Breast epithelium (tissue), 3 donors: Measurements from ENCODE around the gene ZNF213.

Experiments
- CTCF ChIP-seq, 3 donors: fragments of 450-650 bp; IDR thresholded peaks; one replicate each; pipeline ENCODE4 v1.5.1; 2016 to 2017; ENCODE audit warnings: antibody characterized with exemption in 3 of 3, mild to moderate bottlenecking in 3 of 3, moderate library complexity in 3 of 3
- POLR2A ChIP-seq: fragments of 450-650 bp; IDR thresholded peaks from one replicate; pipeline ENCODE4 v1.6.1; 2016; ENCODE audit warnings: antibody characterized with exemption, mild to moderate bottlenecking, moderate library complexity

- TF ChIP-seq CTCF (IDR thresholded peaks at IDR 0.05) (no peak), POLR2A (no peak)
These were observed 48.8 kb upstream of the ZNF213 start for GRCh38 chr16:3085868-3086595.
